GM03348 (cell line): Measurements from ENCODE around the gene NSUN3.
"Not testable (repeated sequence)": the region's sequence is repeated elsewhere in the genome, so short reads cannot be mapped to it uniquely, and the experiment has no call there.

Experiments used
- DNase-seq: peaks from one replicate; pipeline ENCODE4 v3.0.0; 2012; ENCODE audit warnings: low spot score

The NSUN3 gene

DNA sequence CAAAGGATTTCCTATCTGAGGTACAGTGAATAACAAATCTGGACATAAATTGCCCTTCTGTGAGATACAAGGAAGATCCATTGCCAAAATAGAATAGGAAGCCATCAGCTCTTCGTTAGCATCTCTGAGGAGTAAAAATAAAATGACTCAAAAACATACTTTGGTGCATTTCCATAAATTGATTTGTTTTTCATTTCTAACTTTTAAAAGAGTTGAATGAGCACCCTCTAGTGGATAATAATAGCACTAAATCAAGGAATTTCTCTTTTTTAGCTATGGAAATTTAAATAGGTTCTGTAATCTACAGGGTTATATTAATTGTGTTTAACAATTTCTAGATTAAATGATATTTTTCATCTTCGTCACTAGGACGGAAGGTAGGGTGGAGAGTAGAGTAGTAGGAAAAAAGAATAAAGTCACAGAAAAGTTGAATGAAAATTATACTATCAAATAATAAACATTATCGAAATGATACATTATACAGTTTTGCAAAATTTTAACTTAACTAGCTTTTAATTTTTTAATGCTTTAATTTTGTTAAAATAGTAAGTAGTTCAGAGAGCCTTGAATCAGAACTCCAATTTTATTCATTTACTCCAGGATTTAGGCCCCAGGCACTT lies 6.4 kb downstream of the NSUN3 start:
- DNase-seq = peak; percentile 23

DNA sequence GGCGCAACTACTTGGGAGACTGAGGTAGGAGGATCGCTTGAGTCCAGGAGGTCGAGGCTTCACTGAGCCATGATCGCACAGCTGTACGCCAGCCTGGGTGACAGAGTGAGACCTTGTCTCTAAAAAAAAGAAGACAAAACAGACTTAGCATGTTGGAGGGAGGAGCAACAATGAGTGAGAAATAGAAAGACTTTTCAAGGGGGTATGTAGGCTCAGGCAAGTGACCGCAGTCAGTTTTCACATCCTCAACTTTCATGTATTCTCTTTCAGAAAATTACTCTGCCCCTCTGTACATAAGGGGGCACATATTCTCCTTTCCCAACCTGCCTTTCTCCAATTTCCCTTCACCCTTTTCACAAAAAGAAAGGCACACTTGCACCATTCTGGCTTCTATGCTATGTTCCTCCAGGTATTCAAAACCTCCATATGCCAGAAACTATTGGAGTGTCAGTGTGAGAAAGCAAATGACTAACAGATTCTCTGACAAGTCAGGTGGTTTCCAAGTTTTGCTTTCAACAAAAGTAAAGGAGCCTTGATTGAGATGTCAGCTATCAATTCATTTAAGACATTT lies 7.6 kb downstream of the NSUN3 start:
- no peak for DNase-seq

DNA sequence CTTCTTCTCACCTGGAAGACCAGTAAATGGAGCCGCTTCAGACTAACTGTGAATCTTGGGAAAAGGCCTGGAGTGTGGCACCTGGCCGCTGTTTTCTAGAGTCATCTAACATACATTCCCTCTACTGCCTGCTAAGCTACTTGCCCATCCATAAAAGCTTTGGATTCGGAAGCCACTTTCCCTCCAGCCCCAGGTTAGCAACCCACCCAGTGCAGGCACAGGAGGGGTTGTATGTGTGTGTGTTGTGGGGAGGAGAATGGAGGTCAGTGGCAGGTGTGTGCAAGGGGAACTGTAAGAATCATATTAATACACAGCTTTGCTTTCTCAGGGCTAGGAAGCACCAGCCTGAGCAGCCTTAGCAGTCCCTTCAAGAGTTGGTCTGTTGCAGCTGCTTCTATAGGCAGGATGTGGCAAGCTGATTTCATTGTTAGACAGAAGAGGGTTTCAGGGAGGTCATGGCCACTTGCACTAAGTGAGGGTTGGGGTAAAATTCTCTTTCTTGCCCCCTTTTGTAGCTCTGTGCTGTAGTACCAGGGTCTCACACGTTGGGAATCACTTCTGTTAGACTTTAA lies 8.9 kb downstream of the NSUN3 start:
- no peak for DNase-seq

DNA sequence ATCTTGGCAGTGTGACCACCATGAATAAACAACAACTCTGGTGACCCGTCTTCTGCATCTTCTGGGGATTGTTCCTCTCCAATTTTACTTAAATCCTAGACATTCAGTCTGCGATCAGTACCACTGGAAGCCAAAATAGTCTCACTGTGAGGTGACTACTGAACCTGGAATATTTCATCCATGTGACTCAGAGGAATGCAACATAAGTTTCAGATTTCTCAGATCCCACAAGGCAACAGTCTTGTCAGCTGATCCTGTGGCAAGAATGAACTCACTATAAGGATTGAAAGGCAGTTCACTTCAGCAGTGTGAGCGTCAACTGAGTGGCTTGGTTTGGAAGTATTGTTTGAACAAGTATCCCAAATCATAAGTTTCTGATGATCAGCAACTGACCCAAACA lies 13.2 kb downstream of the NSUN3 start:
- DNase-seq = peak; percentile 3

DNA sequence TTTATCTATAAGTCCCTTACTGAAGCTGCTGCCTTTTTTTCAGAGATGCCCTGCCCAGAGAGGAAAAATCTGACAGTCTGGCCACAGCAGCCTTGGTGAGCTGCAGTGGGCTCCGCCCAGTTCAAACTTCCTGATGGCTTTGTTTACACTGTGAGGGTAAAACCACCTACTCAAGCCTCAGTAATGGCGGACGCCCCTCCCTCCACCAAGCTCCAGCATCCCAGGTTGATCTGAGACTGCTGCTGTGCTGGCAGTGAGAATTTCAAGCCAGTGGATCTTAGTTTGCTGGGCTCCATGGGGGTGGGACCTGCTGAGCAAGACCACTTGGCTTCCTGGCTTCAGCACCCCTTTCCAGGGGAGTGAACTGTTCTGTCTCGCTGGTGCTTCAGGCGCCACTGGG lies 17.7 kb downstream of the NSUN3 start:
- not testable (repeated sequence) for DNase-seq

DNA sequence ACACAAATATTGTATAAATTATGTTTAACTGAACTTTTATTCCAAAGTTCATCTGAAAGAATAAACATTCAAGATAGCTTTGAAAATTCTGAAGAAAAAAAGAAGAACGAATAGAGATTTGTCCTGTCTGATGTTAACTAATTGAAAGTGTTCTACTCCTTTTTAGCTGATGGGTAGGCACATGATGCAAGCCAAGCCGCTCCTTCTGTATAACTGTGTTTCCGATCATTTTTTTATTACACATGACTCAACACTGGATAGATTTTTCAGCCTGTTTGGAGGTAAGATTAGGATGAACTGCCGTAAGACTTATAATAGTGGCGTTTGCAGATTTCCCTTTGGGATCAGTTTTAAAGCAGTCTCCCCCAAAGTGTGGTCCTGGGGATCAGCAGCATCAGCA lies 19.0 kb downstream of the NSUN3 start:
- DNase-seq = no peak

DNA sequence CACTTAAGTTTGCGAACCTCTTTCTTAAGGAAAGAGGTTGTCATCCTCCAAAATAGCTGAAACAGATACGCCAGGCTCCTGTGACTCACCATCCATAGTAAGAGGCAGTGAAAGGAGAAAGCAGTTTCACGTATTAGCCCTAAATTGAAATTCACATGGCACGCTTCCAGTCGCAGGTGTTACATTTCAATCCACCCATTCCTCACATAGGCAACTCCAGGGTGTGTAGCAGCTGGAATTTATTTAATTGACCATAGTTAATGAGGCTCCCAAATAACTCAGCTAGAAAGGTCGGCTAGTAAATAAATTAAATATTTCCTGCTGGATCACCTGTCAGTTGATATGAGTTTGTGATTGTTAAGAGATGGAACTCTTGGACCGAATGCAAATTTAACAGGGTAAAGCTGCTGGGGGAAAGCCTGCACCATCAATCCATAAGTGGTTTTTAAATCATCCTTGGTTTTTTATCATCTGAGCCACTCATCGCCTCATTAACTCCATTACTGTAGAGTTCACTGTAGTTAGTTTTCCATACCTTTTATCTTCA lies 19.6 kb downstream of the NSUN3 start:
- DNase-seq = no peak

DNA sequence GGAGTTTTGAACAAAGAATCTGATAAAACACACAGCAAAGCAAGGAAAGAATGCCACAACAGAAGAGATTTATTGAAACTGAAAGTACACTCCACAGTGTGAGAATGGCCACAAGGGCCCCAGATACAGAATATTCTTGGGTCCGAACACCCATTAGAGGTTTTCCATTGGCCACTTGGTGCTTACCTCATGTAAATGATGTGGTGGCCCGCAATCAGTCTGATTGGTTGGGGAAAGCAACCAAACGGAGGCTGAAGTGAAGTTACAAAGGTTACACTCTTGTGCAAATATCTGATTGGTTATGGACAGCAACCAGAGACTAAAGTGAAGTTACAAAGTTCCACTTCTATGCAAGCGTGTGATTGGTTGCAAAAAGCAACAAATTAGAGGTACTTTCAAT lies 20.4 kb downstream of the NSUN3 start:
- no peak for DNase-seq

DNA sequence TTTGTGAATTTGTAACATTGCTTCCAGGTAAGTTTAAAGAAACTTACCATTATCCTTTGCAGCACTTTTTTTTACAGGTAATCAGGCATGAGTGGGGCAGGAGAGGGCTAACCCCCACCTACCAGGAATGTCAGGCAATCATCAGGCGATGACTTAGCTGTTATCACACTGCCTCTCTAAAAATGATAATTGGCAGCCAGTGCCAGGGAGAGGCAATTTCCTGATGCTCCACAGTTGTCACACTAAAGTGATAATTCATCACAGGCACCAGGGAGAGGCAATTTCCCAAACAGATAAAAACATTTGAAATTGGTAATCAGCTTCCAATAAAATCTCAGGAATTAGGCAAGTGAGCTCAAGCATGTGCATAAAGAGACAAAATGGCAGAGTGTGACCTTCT lies 26.3 kb downstream of the NSUN3 start:
- DNase-seq = no peak

DNA sequence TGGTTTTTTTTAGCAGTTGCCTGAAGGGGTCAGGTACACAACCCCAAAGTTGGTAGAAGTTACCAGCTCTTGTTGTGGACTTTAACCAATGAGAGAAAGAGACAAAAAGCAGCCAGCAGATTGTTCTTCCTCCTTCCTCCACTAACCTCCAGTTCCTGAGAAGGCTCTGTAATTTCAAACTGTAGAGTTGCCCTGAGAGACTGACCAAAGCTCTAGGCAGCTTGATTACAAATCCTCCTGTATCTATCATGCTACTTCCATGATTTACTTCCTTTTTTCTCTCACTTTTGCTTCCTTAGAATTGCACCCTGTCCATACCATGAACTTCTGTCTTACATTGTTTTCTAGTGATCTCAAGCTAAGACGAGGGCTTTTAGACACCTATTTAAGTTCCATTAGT lies 29.2 kb downstream of the NSUN3 start:
- DNase-seq = no peak

DNA sequence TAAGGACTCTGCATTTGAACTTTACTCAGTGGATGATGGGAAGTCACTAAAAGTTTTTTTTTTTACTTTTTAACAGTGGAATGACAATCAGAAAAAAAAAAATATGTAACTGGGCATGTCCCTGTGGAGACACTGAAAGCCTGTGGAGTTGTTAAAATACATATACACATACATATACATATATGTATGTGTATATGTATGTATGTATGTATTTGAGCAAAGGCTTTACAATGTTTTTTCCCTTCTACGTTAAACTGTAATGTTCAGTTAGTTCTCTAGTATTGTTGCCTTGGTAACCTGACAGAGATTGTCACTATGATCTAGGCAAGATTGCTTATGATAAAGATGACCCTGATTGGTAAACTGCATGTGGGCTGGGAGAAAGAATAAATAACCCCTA lies 30.3 kb downstream of the NSUN3 start:
- no peak for DNase-seq

DNA sequence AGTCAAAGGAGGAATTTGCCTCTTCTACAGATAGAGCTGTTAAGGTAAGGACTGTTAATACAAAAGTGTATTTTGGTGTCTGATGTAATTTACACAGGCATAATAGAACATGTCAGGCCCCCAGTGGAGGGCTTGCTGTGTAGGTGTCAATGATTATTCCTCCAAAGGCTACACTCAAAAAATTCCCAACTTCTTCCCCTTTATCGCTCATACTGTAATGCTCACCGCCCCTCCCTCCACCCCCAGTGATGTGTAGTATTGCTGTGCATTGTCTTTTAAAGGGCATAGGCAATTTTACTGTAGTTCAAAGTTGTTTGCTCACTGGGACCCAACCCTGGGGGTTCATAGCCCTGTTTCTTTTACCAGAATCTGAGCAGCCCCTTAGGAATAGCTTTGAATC lies 32.2 kb downstream of the NSUN3 start:
- DNase-seq = no peak

DNA sequence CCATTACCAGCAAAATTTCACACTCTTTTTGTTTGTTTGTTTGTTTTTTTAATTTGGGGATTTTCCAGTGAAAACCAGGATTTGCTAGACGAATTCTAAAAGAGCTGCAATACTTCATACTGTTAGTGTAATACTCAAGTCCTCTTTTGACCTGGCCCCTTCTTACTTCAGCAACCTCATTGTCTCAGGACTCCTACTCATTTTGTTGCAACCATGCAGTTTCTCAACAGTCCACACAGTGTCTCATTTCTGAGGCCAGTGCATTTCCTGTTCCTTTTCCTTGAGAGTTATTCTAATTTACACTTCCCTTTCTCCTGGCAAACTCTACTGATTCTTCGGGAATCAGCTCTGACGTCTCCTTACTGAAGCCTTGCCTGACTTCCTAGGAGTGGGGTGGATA lies 35.6 kb downstream of the NSUN3 start:
- DNase-seq = no peak

DNA sequence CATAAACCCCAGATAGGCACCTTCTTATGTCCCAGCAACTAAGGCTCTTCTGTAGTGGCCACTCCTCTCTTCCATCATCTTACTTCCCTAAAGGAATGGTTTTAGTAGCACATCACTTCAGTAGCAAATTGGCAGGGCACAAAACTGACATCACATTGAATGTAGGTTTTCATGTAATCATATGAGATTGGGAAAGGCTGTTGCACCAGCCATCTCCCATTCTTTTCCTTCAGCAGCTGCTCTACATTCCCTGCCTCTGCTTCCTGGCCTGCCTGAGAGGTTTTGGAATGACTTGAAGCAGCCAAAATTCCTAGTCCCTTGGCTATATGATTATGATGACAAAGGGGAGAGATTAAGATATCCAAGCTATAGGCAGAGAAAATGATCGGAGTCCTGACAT lies 36.5 kb downstream of the NSUN3 start:
- DNase-seq = no peak

DNA sequence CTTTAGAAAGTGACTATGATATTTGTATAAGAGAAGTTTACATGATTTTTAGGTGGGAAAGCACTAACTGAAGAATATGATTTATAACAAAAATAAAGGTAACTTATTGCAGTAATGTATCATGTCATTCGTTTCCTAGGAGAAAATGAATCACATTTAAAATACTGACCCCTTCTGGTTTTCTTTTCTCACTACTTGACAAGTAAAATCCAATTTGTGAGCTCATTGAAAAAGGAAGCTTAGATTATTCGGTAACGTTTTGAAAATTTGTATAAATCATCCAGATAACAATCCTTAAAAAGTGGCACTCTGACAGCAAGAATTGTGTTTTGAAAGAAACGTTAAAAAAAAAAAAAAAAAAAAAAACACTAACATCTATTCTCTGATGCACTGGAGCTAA lies 39.0 kb downstream of the NSUN3 start:
- DNase-seq = no peak

DNA sequence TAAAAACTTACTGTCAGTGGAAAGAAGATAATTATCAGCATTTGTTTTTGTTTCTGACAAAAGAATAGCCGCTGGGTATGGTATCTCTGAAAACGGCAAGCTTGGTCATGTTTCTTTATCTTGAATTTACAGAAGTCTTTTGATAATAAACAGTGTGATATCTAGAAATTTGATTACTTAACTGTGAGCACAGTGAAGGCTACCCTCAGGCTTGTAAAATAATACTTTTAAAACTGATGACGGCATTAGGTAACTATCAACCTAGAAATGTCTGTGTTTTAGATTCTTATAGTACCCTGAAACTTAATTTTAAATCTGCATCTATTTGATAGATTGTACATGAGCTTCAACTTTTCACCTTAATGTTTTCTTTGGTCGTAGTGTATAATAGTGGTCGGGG lies 43.4 kb downstream of the NSUN3 start:
- no peak for DNase-seq

DNA sequence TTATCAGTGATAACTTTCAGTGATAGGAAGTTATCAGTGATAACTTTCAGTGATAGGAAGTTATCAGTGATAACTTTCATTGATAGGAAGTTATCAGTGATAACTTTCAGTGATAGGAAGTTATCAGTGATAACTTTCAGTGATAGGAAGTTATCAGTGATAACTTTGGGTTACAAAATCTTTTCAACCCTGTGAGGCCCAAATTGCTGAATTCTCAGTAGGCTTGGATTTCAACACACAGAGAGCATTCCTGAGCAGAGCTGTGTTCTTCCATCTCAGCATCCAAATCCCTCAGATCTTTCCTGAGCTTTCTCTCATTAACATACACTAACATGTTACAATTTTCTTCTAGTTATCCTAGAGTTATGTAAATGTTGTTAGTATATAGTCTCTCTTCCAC lies 47.4 kb downstream of the NSUN3 start:
- not testable (repeated sequence) for DNase-seq

DNA sequence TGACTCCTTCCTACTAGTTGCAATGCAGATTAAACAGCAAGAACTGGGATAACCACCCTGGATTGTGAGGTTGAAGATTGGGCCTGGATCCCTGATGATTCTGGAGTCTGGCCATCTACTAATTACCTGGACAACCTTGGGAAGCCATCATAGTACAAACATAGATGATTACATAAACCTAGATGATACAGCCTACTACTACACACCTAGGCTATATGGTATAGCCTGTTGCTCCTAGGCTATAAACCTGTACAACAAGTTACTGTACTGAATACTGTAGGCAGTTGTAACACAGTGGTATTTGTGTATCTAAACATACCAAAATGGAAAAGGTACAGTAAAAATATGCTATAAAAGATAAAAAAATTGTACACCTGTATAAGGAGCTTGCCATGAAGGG lies 48.0 kb downstream of the NSUN3 start:
- no peak for DNase-seq

DNA sequence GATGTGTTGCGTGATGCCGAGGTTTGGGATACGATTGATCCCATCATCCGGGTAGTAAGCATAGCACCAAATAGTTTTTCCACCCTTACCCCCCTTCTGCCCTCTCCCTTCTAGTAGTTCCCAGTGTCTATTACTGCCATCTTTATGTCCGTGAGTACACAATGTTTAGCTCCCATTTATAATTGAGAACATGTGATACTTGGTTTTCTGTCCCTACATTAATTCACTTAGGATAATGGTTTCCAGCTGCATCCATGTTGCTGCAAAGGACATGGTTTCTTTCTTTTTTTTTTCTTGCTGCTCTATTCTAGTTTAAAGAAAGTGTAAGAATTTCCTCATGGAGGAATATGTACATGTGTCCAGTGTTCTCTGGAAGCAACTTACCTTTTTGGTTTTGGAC lies 51.8 kb downstream of the NSUN3 start:
- no peak for DNase-seq

DNA sequence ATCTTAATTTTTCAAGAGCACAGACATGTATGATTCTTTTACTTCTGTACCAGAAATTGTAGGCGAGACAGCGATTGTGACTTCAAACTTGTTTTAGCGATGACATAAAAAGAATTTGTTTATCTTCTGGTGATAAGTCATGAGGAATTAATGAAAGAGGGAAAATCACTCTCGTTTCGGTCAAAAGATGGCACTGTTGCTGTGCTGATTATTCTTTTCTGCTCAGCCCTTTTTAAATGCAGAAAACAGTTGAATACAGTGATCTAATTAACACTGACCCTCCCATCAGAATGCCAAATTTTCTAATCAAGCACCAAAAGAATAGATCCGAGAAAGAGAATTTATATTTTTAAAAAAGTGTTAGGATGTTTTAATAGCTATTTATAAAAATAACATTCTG lies 52.6 kb downstream of the NSUN3 start:
- peak; percentile 53 for DNase-seq

DNA sequence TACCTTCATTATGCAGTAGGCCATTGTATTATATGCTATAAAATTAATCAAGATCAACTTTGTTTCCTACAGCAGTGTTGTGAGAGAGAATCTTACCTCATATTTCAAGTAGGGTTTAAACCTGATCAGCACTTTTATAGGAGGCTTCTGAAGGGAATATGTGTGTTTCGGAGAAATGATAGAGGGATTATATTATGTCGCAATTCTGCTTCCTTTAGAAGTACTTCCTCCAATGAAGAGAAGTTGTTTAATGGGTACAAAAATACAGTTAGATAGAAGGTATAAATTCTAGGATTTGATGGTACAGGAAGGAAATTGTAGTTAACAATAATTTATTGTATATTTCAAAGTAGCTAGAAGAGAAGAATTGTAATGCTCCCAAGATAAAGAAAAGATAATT lies 54.9 kb downstream of the NSUN3 start:
- DNase-seq = no peak

DNA sequence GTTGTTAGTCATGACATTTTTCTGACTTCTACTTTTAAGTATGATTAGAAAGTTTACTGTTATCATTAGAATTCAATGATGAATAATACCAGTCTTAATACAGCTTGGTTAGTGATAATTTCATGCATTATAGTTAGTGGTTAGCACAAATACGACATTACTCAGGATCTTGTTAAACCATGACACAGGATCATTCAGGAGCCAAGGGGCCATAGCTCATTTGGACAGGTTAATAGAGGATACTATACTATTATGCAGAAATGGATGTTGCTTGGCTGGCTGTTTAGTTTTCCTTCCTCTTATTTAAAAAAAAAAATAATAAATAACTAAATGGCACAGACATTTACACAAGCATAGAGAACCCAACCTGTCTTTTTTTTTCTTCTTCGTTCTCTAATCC lies 55.5 kb downstream of the NSUN3 start:
- DNase-seq = no peak

DNA sequence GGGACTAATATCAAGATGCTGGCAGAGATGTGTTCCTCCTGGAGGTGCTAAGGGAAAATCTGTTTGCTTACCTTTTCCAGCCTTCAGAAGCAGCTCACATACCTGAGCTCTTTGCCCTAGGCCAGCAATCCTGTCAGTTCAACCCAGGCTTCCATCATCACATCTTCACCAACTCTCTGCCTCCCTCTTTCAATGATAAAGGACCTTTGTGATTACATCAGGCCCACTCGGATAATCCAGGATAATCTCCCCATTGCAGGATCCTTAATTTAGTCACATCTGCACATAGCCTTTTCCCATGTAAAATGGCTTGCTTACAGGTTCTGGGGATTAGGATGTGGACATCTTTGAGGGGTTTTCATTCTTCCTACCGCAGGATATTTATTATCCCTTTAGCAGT lies 58.3 kb downstream of the NSUN3 start:
- DNase-seq = no peak

DNA sequence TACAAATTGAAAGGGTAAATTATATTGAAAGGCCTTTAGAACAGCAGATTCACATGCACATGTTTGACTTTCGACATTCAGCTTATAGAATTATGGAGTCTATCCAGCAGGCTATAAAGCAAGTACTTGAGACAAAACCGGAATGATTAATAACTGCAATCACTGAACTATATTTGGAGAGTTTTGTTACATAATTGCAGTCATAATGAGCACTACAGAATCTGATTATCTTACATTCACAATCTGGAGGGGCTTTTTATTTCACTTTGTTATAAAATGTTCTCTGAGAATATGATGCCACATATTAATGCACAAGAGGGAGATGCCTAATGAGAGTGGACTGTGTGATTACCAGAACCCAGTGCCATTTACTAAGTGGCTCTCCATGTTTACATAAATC lies 64.3 kb downstream of the NSUN3 start:
- DNase-seq = no peak
